IPS-20b (cell line): ENCODE results near the gene TAOK3.

Experiments used
- H3K27ac ChIP-seq: one replicate; pipeline ENCODE4 v1.5.1; 2013; ENCODE audit warnings: low read length
- H3K27me3 ChIP-seq: 2 replicates; pipeline ENCODE4 v1.6.1; 2013; ENCODE audit warnings: mild to moderate bottlenecking, low read length, inconsistent platforms; ENCODE audit not compliant: insufficient read depth
- H3K36me3 ChIP-seq: 2 replicates; pipeline ENCODE4 v1.6.1; 2013; ENCODE audit warnings: low read depth, mild to moderate bottlenecking, inconsistent platforms, low read length, moderate library complexity; ENCODE audit not compliant: insufficient read depth
- H3K4me1 ChIP-seq: 2 replicates; pipeline ENCODE4 v1.6.1; 2013; ENCODE audit warnings: mild to moderate bottlenecking, control low read depth, inconsistent platforms, low read length, moderate library complexity; ENCODE audit not compliant: insufficient read depth
- H3K4me3 ChIP-seq: 2 replicates; pipeline ENCODE4 v1.5.1; 2013; ENCODE audit warnings: mild to moderate bottlenecking, low read length, inconsistent platforms
- H3K9ac ChIP-seq: 2 replicates; pipeline ENCODE4 v1.6.1; 2013; ENCODE audit warnings: low read depth, mild to moderate bottlenecking, inconsistent platforms, low read length, moderate library complexity
- H3K9me3 ChIP-seq: 2 replicates; pipeline ENCODE4 v1.6.1; 2013; ENCODE audit warnings: mild to moderate bottlenecking, low read depth, low read length, inconsistent platforms; ENCODE audit not compliant: insufficient read depth

TAOK3 gene

DNA sequence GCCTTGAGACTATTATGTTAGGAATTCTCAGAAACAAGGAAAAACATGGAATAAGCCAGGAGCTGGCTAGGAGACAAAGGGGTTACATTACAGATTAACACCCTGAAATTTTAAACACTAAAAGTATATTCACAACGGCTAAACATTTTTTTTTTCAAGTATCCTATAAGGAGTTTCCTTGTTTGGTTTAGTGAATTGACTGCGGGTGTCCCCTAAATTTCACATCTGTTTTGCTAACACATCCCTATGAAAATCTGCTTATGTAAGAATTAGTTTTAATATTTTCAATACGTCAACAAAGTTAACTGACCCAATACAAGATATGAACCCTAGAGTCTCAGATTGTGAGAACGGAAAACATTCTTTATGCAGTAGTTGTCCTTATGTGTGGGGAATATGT lies 19.0 kb downstream of the TAOK3 start:
- no peak overlapping the region for H3K4me3 ChIP-seq
- no peak overlapping the region for H3K9ac ChIP-seq
- H3K27ac ChIP-seq, result no peak overlapping the region
- H3K9me3 ChIP-seq, result no peaks in the 10 kb centered on the region
- no peaks in the 10 kb centered on the region for H3K4me1 ChIP-seq
- H3K27me3 ChIP-seq, result no peaks in the 10 kb centered on the region
- no peaks in the 10 kb centered on the region for H3K36me3 ChIP-seq

DNA sequence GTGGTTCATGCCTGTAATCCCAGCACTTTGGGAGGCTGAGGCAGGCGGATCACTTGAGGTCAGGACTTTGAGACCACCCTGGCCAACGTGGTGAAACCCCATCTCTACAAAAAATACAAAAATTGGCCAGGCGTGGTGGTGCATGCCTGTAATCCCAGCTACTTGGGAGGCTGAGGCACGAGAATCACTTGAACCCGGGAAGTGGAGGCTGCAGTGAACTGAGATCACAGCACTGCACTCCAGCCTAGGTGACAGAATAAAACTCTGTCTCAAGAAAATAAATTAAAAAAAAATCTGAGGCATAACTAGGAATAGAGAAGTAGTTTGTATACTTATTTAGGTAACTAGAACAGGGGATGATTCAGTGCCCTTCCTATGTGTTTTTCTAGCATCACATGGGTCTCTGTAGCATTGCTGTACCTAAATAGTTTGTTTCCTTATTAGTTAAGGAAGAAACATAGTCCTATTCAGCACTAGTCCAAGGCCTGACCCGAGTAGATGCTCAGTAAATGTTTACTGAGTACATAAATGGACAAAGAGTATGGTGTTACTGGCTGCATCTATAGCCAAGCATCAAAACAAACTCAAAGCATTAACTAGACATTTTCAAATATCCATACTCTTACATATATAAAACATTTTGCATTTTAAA lies 21.7 kb downstream of the TAOK3 start:
- H3K4me1 ChIP-seq, result no peaks in the 10 kb centered on the region
- no peaks in the 10 kb centered on the region for H3K27me3 ChIP-seq
- no peak overlapping the region for H3K9ac ChIP-seq
- no peaks in the 10 kb centered on the region for H3K9me3 ChIP-seq
- H3K36me3 ChIP-seq, result no peaks in the 10 kb centered on the region
- H3K4me3 ChIP-seq, result no peak overlapping the region
- H3K27ac ChIP-seq, result no peak overlapping the region

DNA sequence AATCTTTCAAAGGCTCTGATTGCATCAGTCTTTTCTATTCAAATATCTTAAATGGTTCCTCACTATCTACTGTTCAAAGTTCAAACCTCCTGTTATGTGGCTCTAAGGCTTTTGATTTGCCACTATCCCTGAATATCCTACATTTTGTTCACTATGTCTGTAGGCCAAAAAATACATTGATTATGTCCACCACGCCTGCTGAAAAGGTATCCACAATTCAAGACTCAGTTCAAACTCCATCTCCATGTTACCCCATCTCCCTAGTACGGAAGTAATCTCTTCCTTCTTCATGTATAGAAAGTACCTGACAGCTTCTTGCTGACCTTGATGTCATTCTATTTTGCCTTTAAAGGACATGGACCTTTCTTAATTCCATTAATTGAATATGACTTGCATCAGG lies 24.8 kb downstream of the TAOK3 start:
- Histone ChIP-seq H3K36me3 (no peaks in the 10 kb centered on the region), H3K4me1 (peaks cover 11% of the 10 kb centered on the region; the same call in 1 of the 2 replicates), H3K4me3 (no peak overlapping the region), H3K9me3 (no peaks in the 10 kb centered on the region), H3K9ac (no peak overlapping the region), H3K27ac (no peak overlapping the region), H3K27me3 (no peaks in the 10 kb centered on the region)

DNA sequence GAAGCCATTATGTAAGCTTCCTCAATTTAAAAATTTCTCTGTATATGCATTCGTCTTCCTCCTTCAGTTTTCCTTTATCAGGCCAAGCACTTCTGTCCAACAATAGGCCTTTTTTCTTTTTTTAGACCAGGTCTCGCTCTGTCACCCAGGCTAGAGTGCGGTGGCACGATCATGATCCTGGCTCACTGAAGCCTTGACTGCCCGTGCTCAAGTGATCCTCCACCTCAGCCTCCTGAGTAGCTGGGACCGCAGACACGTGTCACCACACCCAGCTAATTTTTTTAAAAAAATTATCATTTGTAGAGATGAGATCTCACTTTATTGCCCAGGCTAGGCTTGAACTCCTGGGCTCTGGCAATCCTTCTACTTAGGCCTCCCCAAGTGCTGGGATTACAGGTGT lies 25.8 kb downstream of the TAOK3 start:
- H3K4me1 ChIP-seq, result peaks cover 11% of the 10 kb centered on the region; the same call in 1 of the 2 replicates
- no peaks in the 10 kb centered on the region for H3K9me3 ChIP-seq
- H3K36me3 ChIP-seq, result no peaks in the 10 kb centered on the region
- no peak overlapping the region for H3K4me3 ChIP-seq
- H3K9ac ChIP-seq, result no peak overlapping the region
- H3K27me3 ChIP-seq, result no peaks in the 10 kb centered on the region
- no peak overlapping the region for H3K27ac ChIP-seq

DNA sequence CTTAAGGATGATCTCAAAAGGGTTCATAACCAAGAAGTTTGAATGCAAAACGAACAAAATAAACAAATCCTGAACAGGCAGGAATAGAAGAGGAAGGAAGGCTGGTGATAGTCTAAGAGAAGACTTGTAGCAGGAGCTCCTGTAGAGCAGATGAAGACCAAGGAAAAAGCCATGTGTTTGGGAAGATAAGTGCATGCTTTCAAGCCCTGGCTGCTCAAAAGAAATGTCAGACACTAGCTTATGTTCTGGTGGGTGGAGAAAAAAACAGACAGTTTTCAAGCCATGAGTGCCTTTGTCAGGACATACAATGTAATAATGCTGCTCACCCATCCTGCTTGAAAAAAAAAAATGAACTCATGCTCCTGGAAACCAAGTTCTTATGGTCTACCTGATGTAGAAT lies 27.4 kb downstream of the TAOK3 start:
- Histone ChIP-seq H3K27ac (no peak overlapping the region), H3K36me3 (no peaks in the 10 kb centered on the region), H3K4me3 (no peak overlapping the region), H3K27me3 (no peaks in the 10 kb centered on the region), H3K9me3 (no peaks in the 10 kb centered on the region), H3K9ac (no peak overlapping the region), H3K4me1 (peaks cover 11% of the 10 kb centered on the region; the same call in 1 of the 2 replicates)

DNA sequence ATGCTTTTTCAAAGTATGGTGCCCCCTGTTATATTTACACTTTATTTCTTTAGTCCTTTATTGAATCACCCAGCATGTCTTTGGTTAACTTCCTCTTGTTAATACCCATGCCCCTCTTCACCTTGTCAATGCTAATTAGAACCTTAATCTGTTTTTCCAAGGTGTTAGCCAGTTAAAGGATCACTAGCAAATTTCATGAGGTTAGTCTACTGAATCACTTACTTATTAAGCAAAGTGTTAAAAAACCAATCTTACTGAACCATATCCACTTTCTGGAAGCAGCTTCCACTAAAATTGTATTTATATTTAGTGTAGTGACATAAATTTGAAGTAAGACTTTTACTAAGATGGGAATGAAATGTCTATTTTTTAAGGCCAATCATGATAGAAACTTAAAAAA lies 27.9 kb downstream of the TAOK3 start:
- no peak overlapping the region for H3K9ac ChIP-seq
- H3K9me3 ChIP-seq, result no peaks in the 10 kb centered on the region
- H3K4me3 ChIP-seq, result peak overlapping the region; percentile 32; the same call in 1 of the 2 replicates
- H3K36me3 ChIP-seq, result no peaks in the 10 kb centered on the region
- H3K27me3 ChIP-seq, result no peaks in the 10 kb centered on the region
- peaks cover 11% of the 10 kb centered on the region; the same call in 1 of the 2 replicates for H3K4me1 ChIP-seq
- no peak overlapping the region for H3K27ac ChIP-seq

DNA sequence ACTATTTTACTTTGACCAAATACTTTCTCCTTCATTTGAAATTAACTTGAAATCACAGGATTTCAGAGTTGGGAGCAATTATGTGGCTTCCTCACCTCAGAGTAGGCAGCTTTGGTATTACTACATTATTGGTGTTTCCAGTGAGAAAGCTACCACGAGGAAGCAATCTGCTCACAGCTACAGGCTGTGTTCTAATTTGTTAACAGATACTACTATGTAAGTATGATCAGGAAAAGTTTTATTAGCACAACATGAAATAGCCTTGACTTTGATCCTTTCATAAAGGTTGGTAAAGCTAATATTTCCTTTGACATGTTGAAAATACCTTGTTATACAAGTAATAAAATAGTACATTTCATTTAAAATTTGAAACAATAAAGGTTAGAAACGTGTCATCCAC lies 30.6 kb downstream of the TAOK3 start:
- no peak overlapping the region for H3K27ac ChIP-seq
- no peaks in the 10 kb centered on the region for H3K36me3 ChIP-seq
- no peaks in the 10 kb centered on the region for H3K27me3 ChIP-seq
- H3K9me3 ChIP-seq, result no peaks in the 10 kb centered on the region
- H3K4me3 ChIP-seq, result no peak overlapping the region
- H3K4me1 ChIP-seq, result peaks cover 11% of the 10 kb centered on the region; the same call in 1 of the 2 replicates
- no peak overlapping the region for H3K9ac ChIP-seq

DNA sequence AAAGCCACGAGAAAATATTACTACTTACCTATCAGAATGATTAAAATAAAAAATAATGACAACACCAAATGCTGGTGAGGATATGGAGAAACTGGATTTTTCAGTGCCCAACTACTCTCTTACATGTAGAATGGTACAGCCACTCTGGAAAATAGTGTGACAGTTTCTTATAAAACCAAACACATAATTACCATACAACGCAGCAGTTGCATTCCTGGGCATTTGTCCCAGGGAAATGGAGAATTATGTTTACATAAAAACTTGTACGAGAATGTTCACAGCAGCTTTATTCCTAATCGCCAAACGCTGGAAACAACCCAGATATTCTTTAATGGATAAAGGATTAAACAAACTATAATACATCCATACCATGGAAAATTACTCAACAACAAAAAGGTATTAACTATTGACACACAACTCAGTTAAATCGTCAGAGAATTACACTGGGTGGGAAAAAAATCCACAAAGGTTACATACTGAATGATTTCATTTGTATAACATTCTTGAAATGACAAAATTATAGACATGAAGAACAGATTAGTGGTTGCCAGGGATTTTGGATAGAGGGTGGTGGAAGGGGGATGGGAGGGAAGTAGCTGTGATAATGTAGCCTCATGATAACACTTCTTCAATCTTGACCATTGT lies 35.4 kb downstream of the TAOK3 start:
- no peaks in the 10 kb centered on the region for H3K36me3 ChIP-seq
- no peaks in the 10 kb centered on the region for H3K4me1 ChIP-seq
- H3K27ac ChIP-seq, result no peak overlapping the region
- H3K27me3 ChIP-seq, result no peaks in the 10 kb centered on the region
- no peaks in the 10 kb centered on the region for H3K9me3 ChIP-seq
- no peak overlapping the region for H3K9ac ChIP-seq
- H3K4me3 ChIP-seq, result no peak overlapping the region

DNA sequence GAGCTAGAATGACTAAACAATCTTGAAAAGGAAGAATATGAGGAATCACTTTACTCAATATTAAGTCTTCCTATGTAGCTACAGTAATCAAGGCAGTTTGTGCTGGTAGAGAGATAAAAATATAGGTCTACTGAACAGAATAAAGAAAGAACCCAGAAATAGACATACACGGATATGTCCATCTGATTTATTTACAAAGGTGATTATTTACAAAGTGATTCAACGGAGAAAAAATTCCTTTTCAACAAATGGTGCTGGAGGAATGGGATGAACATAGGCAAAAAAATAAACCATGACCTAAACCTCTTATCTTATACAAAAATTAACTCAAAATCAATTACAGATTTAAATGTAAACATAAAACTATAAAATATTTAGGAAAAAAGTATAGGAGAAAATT lies 36.6 kb downstream of the TAOK3 start:
- no peaks in the 10 kb centered on the region for H3K36me3 ChIP-seq
- H3K27me3 ChIP-seq, result no peaks in the 10 kb centered on the region
- H3K9ac ChIP-seq, result no peak overlapping the region
- H3K27ac ChIP-seq, result no peak overlapping the region
- H3K4me3 ChIP-seq, result no peak overlapping the region
- H3K4me1 ChIP-seq, result no peaks in the 10 kb centered on the region
- H3K9me3 ChIP-seq, result no peaks in the 10 kb centered on the region

DNA sequence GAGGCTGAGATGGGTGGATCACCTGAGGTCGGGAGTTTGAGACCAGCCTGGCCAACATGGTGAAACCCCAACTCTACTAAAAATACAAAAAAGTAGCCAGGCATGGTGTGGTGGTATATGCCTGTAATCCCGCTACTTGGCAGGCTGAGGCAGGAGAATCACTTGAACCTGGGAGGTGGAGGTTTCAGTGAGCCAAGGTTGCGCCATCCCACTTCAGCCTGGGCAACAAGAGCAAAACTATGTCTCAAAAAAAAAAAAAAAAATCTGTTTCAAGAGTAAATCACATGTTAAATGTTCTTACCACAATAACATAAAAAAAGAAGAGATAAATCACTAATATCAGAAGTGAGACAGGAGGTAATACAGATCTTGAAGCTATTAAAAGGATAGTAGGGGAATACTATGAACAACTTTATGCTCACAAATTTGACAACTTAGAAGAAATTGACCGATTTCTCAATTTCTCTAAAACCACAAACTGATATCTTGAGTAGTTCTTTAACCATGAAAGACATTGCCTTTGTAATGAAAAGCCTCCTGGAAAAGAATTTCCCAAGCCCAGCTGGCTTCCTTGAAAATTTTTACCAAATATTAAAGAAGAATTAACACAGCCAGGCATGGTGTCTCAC lies 37.7 kb downstream of the TAOK3 start:
- no peak overlapping the region for H3K27ac ChIP-seq
- H3K4me3 ChIP-seq, result no peak overlapping the region
- no peaks in the 10 kb centered on the region for H3K4me1 ChIP-seq
- no peaks in the 10 kb centered on the region for H3K27me3 ChIP-seq
- no peak overlapping the region for H3K9ac ChIP-seq
- no peaks in the 10 kb centered on the region for H3K36me3 ChIP-seq
- H3K9me3 ChIP-seq, result no peaks in the 10 kb centered on the region

DNA sequence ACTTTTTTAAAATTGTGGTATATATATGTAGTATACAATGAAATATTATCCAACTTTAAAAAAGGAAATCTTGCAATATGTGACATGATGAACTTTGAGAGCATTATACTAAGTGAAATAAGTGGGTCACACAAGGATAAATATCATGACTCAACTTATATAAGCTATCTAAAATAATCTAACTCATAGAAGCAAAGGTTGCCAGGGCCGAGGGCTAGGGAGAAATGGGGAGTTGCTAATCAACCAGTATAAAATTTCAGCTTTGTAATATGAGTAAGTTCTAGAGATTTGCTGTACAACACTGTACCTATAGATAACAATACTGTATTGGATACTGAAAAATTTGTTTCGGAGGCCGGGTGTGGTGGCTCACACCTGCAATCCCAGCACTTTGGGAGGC lies 38.5 kb downstream of the TAOK3 start:
- H3K4me1 ChIP-seq, result no peaks in the 10 kb centered on the region
- no peak overlapping the region for H3K4me3 ChIP-seq
- no peaks in the 10 kb centered on the region for H3K27me3 ChIP-seq
- no peak overlapping the region for H3K27ac ChIP-seq
- H3K9me3 ChIP-seq, result no peaks in the 10 kb centered on the region
- H3K36me3 ChIP-seq, result no peaks in the 10 kb centered on the region
- H3K9ac ChIP-seq, result no peak overlapping the region

DNA sequence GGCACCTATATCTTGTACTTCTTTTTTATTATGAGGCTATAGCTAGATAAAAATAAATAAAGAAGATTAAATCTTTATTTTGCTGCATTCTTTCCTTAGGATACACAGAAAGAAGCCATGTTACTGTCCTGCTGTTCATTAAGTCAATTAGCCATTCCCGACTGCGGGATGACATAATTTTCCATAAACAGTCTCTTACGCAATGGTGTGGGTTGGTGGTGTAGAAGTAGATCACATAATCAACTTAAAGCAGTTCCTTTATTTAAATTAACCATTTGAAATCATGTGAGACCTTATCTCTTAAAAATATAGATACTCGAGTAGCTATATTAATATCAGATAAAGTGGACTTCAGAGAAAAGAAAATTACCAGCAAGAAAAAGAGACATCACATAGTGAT lies 40.2 kb downstream of the TAOK3 start:
- no peak overlapping the region for H3K27ac ChIP-seq
- no peaks in the 10 kb centered on the region for H3K27me3 ChIP-seq
- H3K9ac ChIP-seq, result no peak overlapping the region
- no peaks in the 10 kb centered on the region for H3K9me3 ChIP-seq
- H3K4me3 ChIP-seq, result no peak overlapping the region
- no peaks in the 10 kb centered on the region for H3K4me1 ChIP-seq
- H3K36me3 ChIP-seq, result no peaks in the 10 kb centered on the region
